GM11168 (cell line): ENCODE results near the gene SPINK1.
"Not testable (repeated sequence)": the region's sequence is repeated elsewhere in the genome, so short reads cannot be mapped to it uniquely, and the experiment has no call there.

Source experiments
- in situ Hi-C: fragments of 300-500 bp; cut with MboI; formaldehyde crosslinking; loops from one replicate; pipeline ENCODE4 v1.12.0; 2022; ENCODE audit warnings: low sequenced_read_pairs; ENCODE audit not compliant: unreplicated experiment

Gene SPINK1

DNA sequence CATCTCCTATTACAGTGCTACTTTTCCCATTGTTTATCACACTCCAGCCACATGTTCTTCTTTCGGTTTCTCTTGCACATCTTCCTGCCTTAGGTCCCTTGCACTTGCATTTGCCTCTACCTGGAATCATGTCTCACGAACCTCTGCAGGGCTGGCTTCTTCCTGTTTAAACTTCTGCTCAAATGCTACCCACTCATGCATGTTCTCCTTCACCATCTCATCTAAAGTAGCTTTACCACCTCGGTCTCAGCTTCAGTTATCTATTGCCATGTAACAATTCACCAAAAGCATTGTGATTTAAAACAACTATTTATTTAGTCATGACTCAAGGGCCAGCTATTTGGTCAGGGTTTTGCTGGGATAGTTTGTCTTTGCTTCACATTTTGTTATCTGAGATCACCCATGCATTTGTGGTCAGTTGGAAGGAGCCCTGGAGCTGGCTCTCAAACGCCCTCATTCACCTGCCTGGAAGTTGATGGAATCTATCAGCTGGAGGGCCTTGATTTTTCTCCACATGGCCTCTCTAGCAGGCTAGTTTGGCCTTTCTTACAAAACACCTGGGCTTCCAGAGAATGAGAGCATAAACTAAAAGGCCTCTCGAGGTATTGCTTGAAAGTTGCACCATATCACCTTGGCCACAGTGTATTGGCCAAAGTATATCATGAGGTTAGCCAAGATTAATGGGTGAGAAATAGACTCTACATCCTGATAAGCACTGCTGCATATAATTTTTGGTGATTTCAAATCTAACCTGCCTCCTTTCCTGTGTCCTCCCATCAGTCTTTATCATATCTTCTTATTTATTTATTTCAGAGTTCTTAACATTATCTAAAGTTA is 21.4 kb downstream of the SPINK1 start:
- in situ Hi-C loops, result no loop called here

DNA sequence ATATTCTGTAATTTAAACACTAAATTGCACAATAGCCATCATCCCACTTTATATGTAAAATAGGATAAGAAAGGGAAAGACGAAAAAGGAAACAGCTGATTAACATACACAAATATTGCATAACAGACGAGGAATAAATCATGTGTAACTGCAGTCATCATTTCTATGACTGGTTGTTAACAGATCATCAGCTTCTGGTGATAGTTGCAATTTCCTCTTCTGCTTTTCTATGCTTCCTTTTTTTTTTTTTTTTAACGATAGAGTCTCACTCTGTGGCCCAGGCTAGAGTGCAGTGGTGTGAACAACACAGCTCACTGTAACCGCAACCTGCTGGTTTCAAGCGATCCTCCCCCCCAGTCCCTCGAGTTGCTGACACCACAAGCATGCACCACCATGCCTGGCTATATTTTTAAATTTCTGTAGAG is 26.4 kb downstream of the SPINK1 start:
- in situ Hi-C loops, result no loop called here

DNA sequence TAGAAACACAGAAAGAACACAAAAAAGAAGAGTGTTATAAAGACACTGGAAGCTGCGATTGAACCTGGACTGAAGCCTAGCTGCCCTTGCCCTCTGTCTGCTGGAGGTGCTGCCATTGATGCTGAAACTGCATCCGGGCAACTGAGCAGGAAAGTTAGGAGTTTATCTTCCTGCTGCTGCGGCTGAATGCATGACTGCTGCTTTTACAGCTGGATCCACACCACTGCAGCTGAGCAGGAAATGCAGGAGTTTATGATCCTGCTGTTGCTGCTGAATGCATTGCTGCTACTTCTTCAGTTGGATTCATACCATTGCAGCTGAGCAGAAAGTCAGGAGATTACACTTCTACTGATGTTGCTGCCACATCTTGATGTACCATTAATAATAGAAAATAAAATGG is 27.1 kb downstream of the SPINK1 start:
- in situ Hi-C loops, result no loop called here

DNA sequence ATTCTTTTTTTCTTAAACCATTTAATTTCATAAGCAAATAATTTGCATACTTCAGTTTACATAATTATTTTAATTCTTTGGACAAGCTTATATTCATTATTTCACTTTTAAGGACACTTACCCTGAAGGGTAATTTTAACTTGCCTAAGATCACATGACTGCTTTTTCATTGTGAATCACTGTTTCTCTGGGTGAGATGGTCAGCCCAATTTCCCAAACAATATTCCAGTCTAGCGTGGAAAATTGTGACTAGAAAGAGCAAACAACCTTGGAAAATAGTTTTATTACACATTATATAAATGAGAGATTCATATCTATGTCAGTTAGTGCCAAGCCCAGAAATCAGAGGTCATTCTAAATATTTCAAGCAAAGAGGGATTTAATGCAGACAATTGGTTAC is 27.5 kb downstream of the SPINK1 start:
- in situ Hi-C loops, result no loop called here

DNA sequence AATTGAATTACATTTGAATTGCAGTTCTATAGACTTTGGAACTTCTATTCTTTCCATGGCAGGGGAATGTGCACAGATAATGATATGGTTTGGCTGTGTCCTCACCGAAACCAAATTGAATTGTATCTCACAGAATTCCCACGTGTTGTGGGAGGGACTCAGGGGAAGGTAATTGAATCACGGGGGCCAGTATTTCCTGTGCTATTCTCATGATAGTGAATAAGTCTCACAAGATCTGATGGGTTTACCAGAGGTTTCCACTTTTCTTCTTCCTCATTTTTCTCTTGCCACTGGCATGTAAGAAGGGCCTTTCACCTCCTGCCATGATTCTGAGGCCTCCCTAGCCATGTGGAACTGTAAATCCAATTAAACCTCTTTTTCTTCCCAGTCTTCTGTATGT is 28.3 kb downstream of the SPINK1 start:
- in situ Hi-C loops, result not testable (repeated sequence)

DNA sequence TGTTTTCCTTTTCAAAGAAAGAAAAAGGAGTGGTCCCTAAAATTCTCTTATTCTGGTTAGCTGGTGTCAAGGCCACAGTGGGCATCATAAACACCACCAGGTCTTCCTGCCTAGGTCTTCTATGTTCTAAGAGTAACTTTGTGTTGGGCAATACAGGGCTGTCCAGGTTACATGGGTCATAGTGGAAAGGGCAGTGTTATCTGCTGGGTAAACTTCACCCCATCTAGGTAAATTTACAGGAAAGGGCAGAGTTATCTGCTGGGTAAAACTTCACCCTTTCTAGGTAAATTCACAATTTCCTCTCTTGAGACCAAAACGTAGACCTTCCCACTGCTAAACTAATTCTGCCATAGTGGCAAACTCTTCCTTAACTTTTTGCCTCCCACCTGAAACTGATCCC is 30.0 kb downstream of the SPINK1 start:
- in situ Hi-C loops, result no loop called here

DNA sequence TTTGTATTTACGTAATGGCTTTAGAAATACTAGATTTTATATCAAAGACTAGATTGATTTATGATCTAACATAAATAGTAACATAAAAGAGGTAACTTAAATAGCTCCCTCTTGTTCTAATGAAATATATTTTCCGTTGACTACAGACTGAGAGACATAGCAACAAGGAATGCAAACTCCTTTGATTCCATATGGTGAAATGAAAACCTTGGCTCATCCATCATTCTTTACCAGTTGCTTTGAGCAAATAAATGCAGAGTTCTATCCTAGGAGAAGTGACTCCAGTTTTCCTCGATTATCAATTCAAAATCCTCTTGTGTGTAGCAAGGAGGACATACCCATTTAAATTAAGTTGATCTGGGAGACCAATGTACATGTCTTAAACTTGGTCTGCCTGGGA is 31.0 kb downstream of the SPINK1 start:
- in situ Hi-C loops, result no loop called here

DNA sequence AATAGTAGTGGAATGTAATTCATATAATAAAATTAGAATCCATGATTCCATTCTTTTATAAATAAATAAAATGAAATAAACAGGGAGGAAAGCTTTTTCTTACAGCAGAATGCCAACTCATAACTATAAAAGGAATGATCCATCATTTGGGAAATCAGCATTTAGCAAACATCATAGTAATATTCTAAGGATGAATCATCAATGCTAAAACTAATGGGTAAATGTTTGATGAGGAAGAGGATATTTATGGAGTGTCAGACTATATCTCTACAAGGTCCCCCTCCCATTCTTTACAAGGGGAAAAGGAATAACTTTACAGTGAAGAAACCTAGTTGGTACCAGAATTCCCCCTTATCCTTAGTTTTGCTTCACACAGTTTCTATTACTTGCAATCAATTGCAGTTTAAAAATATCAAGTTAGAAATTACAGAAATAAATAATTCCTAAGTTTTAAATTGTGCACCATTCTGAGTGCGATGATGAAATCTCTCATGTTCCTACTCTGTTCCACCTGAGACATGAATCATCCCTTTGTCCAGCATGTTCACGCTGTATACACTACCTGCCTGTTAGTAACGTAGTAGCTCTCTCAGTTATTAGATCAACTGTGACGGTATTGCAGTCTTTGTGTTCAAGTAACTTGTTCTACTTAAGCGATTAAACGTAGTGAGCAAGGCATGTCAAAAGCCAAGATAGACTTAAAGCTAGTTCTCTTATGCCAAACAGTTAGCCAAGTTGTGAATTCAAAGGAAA is 34.7 kb downstream of the SPINK1 start:
- in situ Hi-C loops, result no loop called here

DNA sequence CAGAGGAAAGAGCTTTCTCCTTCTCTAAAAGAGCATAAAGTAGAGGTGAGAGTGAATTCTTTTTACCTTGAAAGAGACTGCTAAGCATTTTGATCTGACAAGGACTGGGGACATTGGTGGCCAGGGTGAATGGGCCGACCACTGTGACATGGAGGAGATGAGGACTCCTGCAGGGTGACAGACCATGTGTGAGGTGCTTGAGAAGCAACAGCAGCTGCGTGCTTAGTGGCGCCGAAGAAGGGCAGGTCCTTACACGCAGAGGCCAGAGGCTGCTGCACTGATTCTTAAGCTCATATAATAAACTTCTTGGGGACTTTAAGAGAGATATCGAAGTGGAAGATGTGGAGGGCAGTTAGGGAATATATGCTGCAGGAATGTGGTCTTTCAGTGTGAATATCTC is 40.3 kb downstream of the SPINK1 start:
- in situ Hi-C loops, result no loop called here

DNA sequence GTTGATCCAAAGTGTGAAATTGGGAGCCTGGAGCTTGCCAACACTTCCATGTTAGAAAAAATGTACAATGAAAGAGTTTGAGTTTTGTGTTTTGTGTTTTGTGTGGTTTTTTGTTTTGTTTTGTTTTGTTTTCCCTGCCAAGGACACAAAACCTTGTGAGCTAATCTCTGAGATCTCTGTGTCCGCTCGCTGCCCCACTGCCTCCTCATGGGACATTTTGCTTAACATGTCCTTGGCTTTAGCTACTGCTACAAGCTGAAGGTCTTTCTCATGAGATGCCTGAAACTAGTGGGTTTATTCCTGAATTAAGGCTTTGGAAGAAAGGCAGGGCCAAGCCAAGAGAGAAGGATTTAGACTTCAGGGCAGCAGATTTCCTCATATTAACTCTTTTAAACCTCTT is 41.7 kb downstream of the SPINK1 start:
- in situ Hi-C loops, result no loop called here

DNA sequence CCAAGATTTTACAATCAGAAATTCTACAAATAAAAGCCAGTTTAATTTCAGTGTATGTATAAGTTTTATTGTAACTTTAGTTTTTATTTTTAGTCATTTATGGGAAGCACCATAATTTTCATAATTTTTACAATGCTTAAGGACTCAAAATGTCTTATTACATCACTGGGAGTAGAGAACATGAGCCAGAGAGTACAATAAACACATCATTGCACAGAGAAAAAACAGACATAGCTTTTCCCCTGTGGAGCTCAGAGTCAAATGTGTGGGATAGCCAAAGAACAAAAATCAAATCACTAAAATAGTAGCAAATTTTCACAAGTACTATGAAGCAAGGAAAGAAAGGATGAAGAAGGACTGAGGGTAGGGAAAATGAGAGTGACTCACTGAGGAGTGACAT is 43.4 kb downstream of the SPINK1 start:
- in situ Hi-C loops, result no loop called here

DNA sequence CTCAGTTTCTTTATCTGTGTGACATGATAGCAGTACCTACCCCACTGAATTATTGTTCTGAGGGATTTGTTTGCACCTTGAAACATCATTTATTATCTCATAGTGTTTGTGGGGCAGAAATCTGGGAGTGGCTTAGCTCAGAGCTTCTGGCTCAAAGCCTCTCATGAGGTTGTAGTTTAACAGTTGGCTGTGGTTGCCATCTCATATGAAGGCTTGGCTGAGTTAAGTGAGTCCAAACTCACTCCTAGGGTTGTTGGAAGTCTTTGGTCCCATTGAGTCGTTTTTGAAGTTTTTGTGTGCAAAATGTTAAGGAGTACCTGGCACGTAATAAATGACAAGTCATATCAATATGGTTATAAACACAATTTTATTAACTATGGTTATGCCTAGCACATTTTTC is 45.3 kb downstream of the SPINK1 start:
- in situ Hi-C loops, result no loop called here

DNA sequence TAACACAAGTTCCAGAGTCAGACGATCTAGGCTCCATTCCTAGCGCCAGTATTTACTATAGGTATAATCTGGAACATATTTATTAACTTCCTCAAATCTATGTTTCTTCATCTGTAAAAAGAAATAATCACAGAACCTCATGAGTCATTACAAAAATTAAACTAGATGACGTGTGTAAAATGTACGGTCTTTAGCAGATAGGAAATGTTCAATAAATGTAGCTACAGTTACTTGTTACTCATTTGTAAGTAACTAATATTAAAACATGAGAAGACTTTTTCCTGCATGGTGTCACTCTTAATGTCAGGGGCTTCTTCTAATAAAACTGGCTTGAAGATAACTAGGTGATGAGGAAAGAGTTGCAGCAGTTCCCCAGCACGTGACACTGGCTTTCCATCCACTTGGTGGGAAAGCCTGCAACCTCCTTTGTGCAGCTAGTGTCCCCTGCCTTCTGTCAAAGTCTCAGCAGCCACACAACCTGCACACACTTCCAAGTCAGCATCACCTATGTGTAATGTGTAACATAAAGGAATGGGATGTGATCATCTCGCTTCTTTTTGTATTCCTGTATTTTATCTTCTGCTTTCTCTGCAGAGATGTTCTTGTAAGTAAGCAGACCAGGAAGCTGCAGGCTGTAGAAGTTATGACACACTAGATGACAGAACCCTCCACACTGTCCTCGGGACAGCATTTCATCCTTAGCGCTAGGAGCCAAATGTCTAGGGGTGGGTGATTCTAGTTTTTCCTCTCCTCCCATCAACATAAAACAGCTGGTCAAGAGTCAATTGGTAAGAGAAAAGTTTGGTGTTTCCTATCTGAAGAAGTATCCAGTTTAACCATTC is 47.1 kb downstream of the SPINK1 start:
- in situ Hi-C loops, result no loop called here

DNA sequence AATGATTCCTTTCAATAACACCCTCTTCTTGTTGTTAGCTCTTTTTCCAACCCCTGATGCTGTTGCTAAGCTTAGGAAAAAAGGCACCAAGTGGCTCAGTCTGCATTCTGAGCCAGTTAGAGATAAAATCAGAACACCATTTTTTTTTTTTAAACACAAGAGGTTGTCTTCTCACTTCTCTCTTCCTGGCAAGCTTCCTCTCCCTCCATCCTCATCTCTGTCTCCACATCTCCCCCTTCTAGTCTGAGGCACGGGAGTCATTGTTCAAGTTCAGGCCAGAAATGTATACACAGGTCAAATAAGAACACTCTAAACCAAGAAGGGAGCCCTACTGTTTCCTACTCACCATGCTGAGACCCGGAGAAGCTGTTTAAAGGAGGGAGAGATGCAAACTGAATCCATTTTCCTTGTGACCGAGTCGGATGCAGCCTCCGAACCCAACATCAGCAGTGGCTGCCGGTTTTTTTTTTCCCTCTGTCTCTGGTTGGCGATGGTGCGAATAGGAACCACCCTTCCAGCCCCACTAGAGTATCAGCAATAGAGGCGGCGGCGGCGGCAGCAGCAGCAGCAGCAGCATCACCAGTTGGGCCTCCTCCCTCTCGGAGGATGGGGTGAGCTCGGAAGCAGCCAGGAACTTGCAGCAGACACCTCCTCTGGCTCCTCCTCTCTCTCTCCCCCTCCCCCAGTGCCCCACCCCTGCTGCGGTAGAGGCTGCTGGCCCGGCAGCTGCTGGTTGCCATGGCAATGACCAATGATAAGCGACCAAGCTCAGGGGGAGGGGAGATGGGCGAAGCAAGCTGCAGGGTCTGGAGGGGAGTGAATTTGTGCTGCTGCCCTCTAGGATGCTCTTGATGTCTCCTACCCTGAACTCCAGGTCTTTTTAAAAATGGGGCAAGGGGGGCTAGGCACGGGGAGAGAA is 49.1 kb downstream of the SPINK1 start, which contains the start of gene JAKMIP2:
Gene JAKMIP2 (minus strand): TSS at position 619 of the 919 bp plus-strand sequence. CDS start 110,922 bp downstream, outside the sequence.
- in situ Hi-C loops, result no loop called here

DNA sequence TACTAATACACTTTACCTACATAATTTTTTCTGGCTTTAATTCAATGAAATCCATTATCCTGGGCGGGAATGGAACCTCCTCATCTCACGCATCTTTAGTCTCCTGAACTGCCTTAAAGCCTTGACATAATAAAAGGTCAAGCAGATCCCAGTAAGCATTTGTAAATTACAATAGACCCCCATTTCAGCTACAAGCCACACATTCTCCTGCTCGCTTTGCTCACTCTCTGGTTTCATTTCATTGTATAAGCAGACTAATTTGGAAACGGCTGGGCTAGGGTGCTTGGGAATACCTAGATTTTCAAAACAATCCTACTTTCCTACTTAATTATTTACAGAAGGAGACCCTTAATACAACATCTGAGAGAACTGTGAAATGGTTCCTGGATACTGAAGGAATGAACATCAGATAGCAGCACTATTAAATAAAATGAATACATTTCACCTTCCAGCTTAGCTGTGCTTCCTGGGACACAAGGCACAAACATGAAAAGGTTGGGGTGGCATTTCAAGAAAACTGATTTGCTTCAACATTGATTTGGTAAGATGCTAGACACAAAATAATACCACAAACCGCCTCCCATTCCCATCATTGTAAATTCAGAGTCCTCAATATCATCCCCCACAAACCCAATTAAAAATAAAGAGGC is 50.4 kb downstream of the SPINK1 start:
- in situ Hi-C loops, result no loop called here

DNA sequence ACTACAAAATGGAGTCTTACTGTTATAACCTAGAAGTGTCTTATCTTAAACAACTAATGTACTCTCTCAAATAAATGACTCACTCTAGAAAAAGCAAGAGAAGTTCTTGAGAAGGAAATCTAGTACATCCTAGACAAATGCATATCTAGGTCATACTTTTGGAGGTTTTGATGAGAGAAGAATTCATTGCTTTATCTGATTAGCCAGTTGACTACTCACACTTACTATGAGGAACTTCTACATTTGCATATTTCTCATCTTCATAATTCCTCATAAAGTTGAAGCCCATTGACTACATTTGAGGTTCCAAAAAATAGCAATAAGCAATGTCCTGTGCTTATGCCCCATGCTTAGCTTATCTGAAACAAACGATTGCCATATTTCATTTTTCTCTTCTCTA is 51.8 kb downstream of the SPINK1 start:
- in situ Hi-C loops, result no loop called here

DNA sequence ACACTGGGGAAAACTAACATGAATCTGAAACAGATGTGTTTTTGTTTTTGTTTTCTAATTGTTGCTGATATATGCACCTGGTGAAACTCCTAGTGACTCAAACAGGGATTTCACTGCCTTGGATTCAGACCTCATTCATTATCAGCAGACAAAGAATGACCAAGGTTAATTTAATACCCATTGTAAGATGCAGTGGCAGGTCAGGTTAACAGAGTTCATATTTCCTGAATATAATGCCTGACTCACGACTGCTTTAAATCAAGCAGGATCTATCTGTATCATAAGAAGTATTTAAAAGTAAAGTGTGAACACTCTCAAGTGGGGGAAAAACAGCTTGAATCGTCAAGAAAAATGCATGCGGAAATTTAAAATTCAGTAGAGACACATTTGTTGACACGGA is 54.5 kb downstream of the SPINK1 start:
- in situ Hi-C loops, result no loop called here
